Hepatocyte (in vitro differentiated cells): ENCODE data around the gene MIEF2. TPM values are rescaled to one million over a fixed set of nuclear protein-coding genes. Genes with fewer than 3 reads are reported as not detected.

Source experiments
- DNase-seq: peaks from one replicate; pipeline ENCODE4 v3.0.0-alpha.2; 2016; ENCODE audit warnings: low spot score
- H2AFZ ChIP-seq: fragments of 200-600 bp; sonication (generic); 2 replicates; pipeline ENCODE4 v1.6.0; 2016; ENCODE audit warnings: antibody characterized with exemption, mild to moderate bottlenecking
- H3K27ac ChIP-seq: fragments of 200-600 bp; sonication (generic); 2 replicates; pipeline ENCODE4 v1.5.1; 2016; ENCODE audit warnings: mild to moderate bottlenecking
- H3K27me3 ChIP-seq: fragments of 200-600 bp; sonication (generic); 2 replicates; pipeline ENCODE4 v1.6.1; 2016
- H3K36me3 ChIP-seq: fragments of 200-600 bp; sonication (generic); replicated peaks from 2 replicates; pipeline ENCODE4 v1.5.1; 2016; ENCODE audit warnings: low read depth; ENCODE audit not compliant: insufficient read depth
- H3K4me1 ChIP-seq: fragments of 200-600 bp; sonication (generic); 2 replicates; pipeline ENCODE4 v1.5.1; 2016; ENCODE audit warnings: mild to moderate bottlenecking, moderate library complexity; ENCODE audit not compliant: insufficient read depth
- H3K4me2 ChIP-seq: fragments of 200-600 bp; sonication (generic); 2 replicates; pipeline ENCODE4 v1.6.0; 2016
- H3K4me3 ChIP-seq: fragments of 200-600 bp; sonication (generic); 2 replicates; pipeline ENCODE4 v1.5.1; 2016; ENCODE audit warnings: mild to moderate bottlenecking
- H3K79me2 ChIP-seq: fragments of 200-600 bp; sonication (generic); 2 replicates; pipeline ENCODE4 v1.6.0; 2017; ENCODE audit warnings: mild to moderate bottlenecking
- H3K9me2 ChIP-seq: fragments of 200-600 bp; sonication (generic); replicated peaks from 2 replicates; pipeline ENCODE4 v1.6.0; 2017; ENCODE audit warnings: mild to moderate bottlenecking; ENCODE audit not compliant: insufficient read depth
- H3K9me3 ChIP-seq: fragments of 200-600 bp; sonication (generic); 2 replicates; pipeline ENCODE4 v1.5.1; 2016; ENCODE audit warnings: low read depth, mild to moderate bottlenecking
- H4K20me1 ChIP-seq: fragments of 200-600 bp; sonication (generic); 2 replicates; pipeline ENCODE4 v1.6.0; 2016; ENCODE audit warnings: mild to moderate bottlenecking; ENCODE audit not compliant: insufficient read depth, poor library complexity, severe bottlenecking
- EZH2 ChIP-seq: fragments of 200-600 bp; sonication (generic); IDR thresholded peaks from 2 replicates; pipeline ENCODE4 v1.6.1; 2016; ENCODE audit warnings: antibody characterized with exemption, mild to moderate bottlenecking, borderline replicate concordance
- EZH2phosphoT487 ChIP-seq: fragments of 200-600 bp; sonication (generic); IDR thresholded peaks from one replicate; pipeline ENCODE4 v1.6.1; 2018; ENCODE audit warnings: antibody characterized with exemption, mild to moderate bottlenecking, low read depth, moderate library complexity; ENCODE audit not compliant: unreplicated experiment, severe bottlenecking
- WGBS: methylation state at CpG from one replicate; pipeline ENCODE4 v1.1.6; 2016; ENCODE audit warnings: low lambda C conversion rate; ENCODE audit errors: missing lambda C conversion rate; 5-methylcytosine and 5-hydroxymethylcytosine counted together
- polyA plus RNA-seq: library from polyadenylated mRNA; unstranded; fragments of >200 nt; fragmentation: Nextera tagmentation; extraction: Ambion mirVana; gene quantifications from 2 replicates; pipeline ENCODE4 v1.2.1, GENCODE V29; 2016
- total RNA-seq: library from RNA; depleted of rRNA; stranded (reverse); fragments of >200 nt; gene quantifications from 2 replicates; pipeline ENCODE4 v1.2.3, GENCODE V29; 2014
- TF ChIP-seq, protein P1 (sequence below): fragments of 200-600 bp; sonication (generic); IDR thresholded peaks from 2 replicates; pipeline ENCODE4 v1.5.1; 2016; ENCODE audit warnings: antibody characterized with exemption, mild to moderate bottlenecking; ENCODE audit not compliant: poor library complexity

Gene MIEF2
- total and polyA plus RNA-seq, 2 experiments from 2014 or later = 21.0 to 29.3 TPM

DNA sequence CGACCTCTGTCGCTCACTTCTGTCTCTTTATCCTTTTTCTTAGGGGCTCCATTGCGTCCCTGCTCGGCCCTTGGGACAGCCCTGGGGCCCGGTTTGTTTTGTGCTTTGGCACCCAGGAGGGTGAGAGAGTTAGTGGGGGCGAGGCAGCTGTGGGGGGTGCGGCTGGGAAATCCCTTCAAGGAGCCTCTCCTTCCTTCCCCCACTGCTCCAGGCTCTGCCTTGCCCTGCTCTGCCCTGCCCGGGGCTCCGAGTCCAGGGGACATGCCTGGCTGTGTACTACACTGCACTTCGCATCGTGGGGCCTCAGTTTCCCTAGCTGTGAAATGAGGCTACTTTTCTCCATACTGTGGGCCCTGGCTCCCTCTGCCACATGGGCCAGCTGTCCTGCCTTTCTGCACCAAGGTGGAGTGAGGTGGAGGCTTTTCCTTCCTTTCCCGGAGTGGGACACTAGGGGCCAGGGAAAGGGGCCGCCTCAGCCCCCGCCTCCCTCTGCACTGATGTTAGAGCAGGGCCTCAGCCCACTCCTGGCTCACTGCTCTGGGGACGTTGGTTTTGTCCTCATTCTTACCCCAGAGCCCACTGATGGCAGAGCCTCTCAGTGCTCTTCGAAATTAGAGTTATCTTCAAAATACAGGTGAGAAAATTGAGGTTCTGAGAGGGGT is 34.0 kb upstream of the MIEF2 start:
- DNase-seq = peak; percentile 47
- Histone ChIP-seq H3K36me3 (no peaks in the 10 kb centered on the region), H2AFZ (peak overlapping the region; percentile 96), H4K20me1 (peaks cover 20% of the 10 kb centered on the region), H3K27me3 (no peaks in the 10 kb centered on the region), H3K27ac (peak overlapping the region; percentile 93), H3K9me3 (no peaks in the 10 kb centered on the region), H3K4me3 (peak overlapping the region; percentile 99), H3K79me2 (peaks cover 50% of the 10 kb centered on the region), H3K4me1 (peaks cover 28% of the 10 kb centered on the region), H3K9me2 (no peaks in the 10 kb centered on the region), H3K4me2 (peak overlapping the region; percentile 97)
- TF ChIP-seq EZH2 (no peak), EZH2phosphoT487 (no peak)
- TF ChIP-seq, protein P1, sequence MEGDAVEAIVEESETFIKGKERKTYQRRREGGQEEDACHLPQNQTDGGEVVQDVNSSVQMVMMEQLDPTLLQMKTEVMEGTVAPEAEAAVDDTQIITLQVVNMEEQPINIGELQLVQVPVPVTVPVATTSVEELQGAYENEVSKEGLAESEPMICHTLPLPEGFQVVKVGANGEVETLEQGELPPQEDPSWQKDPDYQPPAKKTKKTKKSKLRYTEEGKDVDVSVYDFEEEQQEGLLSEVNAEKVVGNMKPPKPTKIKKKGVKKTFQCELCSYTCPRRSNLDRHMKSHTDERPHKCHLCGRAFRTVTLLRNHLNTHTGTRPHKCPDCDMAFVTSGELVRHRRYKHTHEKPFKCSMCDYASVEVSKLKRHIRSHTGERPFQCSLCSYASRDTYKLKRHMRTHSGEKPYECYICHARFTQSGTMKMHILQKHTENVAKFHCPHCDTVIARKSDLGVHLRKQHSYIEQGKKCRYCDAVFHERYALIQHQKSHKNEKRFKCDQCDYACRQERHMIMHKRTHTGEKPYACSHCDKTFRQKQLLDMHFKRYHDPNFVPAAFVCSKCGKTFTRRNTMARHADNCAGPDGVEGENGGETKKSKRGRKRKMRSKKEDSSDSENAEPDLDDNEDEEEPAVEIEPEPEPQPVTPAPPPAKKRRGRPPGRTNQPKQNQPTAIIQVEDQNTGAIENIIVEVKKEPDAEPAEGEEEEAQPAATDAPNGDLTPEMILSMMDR = no peak
- WGBS = 29% methylated on average over 16 of the region's 16 CpGs

DNA sequence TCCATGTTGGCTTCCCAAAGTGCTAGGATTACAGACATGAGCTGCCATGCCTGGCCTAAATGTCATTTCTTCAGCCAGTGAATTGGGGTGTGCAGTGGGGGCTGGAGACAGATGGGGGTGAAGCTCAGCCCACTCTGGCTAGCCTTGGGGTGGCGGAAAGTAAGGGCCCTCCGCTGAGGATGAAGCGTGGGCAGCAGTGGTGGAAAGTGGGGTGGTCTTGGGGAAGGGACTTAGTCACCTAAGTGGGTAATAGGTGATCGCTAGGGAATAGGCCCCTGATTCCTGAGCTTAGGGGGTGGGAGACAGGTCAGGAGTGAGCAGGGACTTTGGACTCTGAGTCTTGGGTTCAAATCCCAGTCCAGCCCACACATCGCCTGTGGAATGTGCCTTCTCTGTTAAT is 32.8 kb upstream of the MIEF2 start:
- Histone ChIP-seq H3K4me3 (no peak overlapping the region), H3K9me2 (no peaks in the 10 kb centered on the region), H4K20me1 (peaks cover 26% of the 10 kb centered on the region), H3K27me3 (no peaks in the 10 kb centered on the region), H2AFZ (no peak overlapping the region), H3K36me3 (no peaks in the 10 kb centered on the region), H3K27ac (no peak overlapping the region), H3K79me2 (peaks cover 54% of the 10 kb centered on the region), H3K4me1 (peaks cover 28% of the 10 kb centered on the region), H3K9me3 (no peaks in the 10 kb centered on the region), H3K4me2 (peak overlapping the region; percentile 97)
- 95% methylated on average over 5 of the region's 5 CpGs for WGBS
- no peak for TF ChIP-seq EZH2phosphoT487
- DNase-seq = no peak

DNA sequence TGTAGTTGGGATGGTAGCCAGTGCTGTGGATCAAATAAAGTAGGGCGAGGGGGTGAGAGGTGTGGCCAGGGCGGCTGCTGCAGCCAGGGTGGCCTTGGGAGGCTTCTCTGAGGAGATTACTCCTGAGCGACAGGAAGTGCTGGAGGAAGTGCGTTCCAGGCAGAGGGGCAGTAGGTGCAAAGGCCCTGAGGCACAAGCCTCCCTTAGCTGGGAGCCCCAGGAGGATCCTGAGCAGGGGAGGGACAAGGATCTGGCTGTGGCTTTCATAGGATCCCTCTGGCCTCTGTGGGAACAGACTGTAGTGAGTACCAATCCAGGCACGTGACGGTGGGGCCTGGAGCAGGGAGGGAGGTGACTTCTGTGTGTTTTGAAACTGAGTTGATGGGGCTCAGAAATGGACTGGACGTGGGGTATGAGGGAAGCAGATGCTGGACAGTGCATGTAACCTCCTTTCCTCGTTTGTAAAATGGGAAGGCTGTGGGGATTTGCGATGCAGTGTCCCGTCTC is 32.2 kb upstream of the MIEF2 start:
- Histone ChIP-seq H3K9me3 (no peaks in the 10 kb centered on the region), H3K27ac (no peak overlapping the region), H2AFZ (no peak overlapping the region), H3K4me3 (no peak overlapping the region), H3K4me2 (no peak overlapping the region), H3K27me3 (no peaks in the 10 kb centered on the region), H3K36me3 (no peaks in the 10 kb centered on the region), H3K4me1 (peaks cover 28% of the 10 kb centered on the region), H4K20me1 (peaks cover 26% of the 10 kb centered on the region), H3K9me2 (no peaks in the 10 kb centered on the region), H3K79me2 (peaks cover 54% of the 10 kb centered on the region)
- DNase-seq = no peak
- TF ChIP-seq, protein P1 = no peak
- 92% methylated on average over 10 of the region's 10 CpGs for WGBS

DNA sequence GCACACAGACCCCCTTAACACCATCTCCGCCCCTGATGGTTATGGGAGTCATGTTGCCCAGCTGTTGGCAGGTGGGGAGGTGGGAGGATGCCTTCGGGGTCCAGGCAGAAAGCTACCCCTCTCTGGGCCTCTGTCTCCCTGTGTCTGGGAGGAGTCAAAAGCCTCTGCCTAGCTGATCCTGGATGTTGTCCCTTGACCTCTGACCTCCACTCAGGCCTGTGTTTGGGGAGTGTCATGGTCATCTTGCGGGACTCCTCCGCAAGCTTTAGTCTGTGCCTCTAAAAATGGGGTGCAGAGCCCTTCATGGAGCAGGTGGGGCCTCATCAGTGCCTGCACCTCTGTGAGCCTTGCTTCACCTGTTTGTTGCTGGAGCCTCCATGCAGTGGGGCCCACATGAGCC is 31.2 kb upstream of the MIEF2 start:
- H3K9me3 ChIP-seq = no peaks in the 10 kb centered on the region
- H3K4me3 ChIP-seq = no peak overlapping the region
- H3K4me2 ChIP-seq = no peak overlapping the region
- peaks cover 54% of the 10 kb centered on the region for H3K79me2 ChIP-seq
- H3K9me2 ChIP-seq = no peaks in the 10 kb centered on the region
- no peak for DNase-seq
- H3K4me1 ChIP-seq = peaks cover 23% of the 10 kb centered on the region
- peaks cover 26% of the 10 kb centered on the region for H4K20me1 ChIP-seq
- no peak overlapping the region for H2AFZ ChIP-seq
- H3K36me3 ChIP-seq = no peaks in the 10 kb centered on the region
- TF ChIP-seq, protein P1 = no peak
- TF ChIP-seq EZH2phosphoT487 (no peak), EZH2 (no peak)
- 100% methylated on average over 3 of the region's 4 CpGs for WGBS
- no peak overlapping the region for H3K27ac ChIP-seq
- H3K27me3 ChIP-seq = no peaks in the 10 kb centered on the region
